Measurements from ENCODE around the gene CCDC88C. TPM values are rescaled to one million over a fixed set of nuclear protein-coding genes. Genes with fewer than 3 reads are reported as not detected.
A peak's percentile ranks its signal among the peaks of the same experiment; 100 is the strongest.

Gene CCDC88C
- total RNA-seq, 1 donor from 2014 or later: 12.4 TPM

DNA sequence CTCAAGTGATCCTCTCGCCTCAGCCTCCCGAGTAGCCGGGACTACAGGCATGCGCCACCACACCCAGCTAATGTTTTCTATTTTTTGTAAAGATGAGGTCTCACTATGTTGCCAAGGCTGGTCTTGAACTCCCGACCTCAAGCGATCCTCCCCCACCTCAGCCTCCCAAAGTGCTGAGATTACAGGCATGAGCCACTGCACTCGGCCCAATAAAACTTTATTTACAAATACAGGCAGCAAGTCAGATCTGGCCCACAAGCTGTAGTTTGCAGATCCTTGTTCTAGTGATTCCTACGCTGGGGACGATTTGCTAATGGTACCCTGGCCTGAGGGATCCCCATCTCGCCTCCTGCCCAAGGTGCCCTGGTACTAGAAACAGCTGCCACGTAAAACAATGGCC, 74.6 kb downstream of the CCDC88C start:
- H3K9me3 Mint-ChIP-seq (ENCODE audit: unreplicated experiment): no peaks in the 10 kb centered on the region
- TF ChIP-seq, protein P1, sequence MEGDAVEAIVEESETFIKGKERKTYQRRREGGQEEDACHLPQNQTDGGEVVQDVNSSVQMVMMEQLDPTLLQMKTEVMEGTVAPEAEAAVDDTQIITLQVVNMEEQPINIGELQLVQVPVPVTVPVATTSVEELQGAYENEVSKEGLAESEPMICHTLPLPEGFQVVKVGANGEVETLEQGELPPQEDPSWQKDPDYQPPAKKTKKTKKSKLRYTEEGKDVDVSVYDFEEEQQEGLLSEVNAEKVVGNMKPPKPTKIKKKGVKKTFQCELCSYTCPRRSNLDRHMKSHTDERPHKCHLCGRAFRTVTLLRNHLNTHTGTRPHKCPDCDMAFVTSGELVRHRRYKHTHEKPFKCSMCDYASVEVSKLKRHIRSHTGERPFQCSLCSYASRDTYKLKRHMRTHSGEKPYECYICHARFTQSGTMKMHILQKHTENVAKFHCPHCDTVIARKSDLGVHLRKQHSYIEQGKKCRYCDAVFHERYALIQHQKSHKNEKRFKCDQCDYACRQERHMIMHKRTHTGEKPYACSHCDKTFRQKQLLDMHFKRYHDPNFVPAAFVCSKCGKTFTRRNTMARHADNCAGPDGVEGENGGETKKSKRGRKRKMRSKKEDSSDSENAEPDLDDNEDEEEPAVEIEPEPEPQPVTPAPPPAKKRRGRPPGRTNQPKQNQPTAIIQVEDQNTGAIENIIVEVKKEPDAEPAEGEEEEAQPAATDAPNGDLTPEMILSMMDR (IDR thresholded peaks at IDR 0.05; ENCODE audit: insufficient read depth, low read depth, low read length): no peak
- no peak for TF ChIP-seq EZH2 (IDR thresholded peaks at IDR 0.05; ENCODE audit: insufficient read depth, low read length)
- no peaks in the 10 kb centered on the region for H3K9me3 ChIP-seq (ENCODE audit: insufficient read depth, low read depth, low read length)
- H3K27me3 Mint-ChIP-seq (ENCODE audit: low read depth, unreplicated experiment): peaks cover 3% of the 10 kb centered on the region
- no peak overlapping the region for H3K4me3 Mint-ChIP-seq (ENCODE audit: unreplicated experiment)
- no peaks in the 10 kb centered on the region for H3K27me3 ChIP-seq (ENCODE audit: insufficient read depth, low read length)
- no peak overlapping the region for H3K4me2 ChIP-seq (ENCODE audit: low read length)
- H3K4me3 ChIP-seq (ENCODE audit: insufficient read depth, low read depth, low read length): no peak overlapping the region
- H3K36me3 Mint-ChIP-seq (ENCODE audit: low read depth, unreplicated experiment): peaks cover 2% of the 10 kb centered on the region
- no peaks in the 10 kb centered on the region for H3K79me2 ChIP-seq (ENCODE audit: insufficient read depth, low read length)
- H4K20me1 ChIP-seq (ENCODE audit: insufficient read depth, low read length): no peaks in the 10 kb centered on the region
- H3K9ac ChIP-seq (ENCODE audit: low read length): no peak overlapping the region
- no peaks in the 10 kb centered on the region for H3K36me3 ChIP-seq (ENCODE audit: insufficient read depth, low read length)
- FAIRE-seq: no peak
- H3K4me1 ChIP-seq (ENCODE audit: insufficient read depth, low read length): no peaks in the 10 kb centered on the region
- no peak overlapping the region for H3K27ac Mint-ChIP-seq (ENCODE audit: unreplicated experiment)
- no peak overlapping the region for H3K27ac ChIP-seq (ENCODE audit: low read depth, low read length)
- no peak overlapping the region for H2AFZ ChIP-seq (ENCODE audit: low read depth, low read length)
- no peaks in the 10 kb centered on the region for H3K4me1 Mint-ChIP-seq (ENCODE audit: low read depth, unreplicated experiment)
- DNase-seq (ENCODE audit: low read depth): no peak

DNA sequence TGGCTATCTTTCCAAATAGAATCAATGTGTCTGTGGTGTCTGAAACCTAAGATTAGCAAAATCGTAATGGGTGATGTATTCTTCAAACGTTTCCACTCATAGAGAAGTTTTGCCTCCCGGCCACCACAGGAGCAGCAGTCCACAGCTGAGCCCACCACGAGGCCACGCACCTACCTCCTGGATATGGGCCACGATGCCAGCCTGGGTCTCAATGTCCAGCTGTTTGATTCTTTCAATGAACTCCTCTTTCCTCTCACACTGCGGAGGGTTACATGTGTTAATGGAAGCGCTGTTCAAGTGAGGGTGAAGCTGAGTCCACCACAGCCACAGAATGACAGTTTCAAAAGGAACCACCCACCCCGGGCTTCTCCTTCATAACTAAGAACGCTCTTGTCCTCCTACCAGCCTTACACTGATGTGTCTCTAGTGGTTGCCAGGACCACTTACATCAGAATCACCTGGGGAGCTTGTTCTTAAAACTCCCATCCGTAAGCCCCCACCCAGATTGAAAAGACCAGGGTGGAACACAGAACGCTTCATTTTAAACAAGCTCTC, 75.3 kb downstream of the CCDC88C start:
- H3K79me2 ChIP-seq (ENCODE audit: insufficient read depth, low read length): no peaks in the 10 kb centered on the region

GRCh38 chr14:91341751-91342154, 75.9 kb downstream of the CCDC88C start:
- no peaks in the 10 kb centered on the region for H4K20me1 ChIP-seq (ENCODE audit: insufficient read depth, low read length)
- H3K9me3 Mint-ChIP-seq (ENCODE audit: unreplicated experiment): no peaks in the 10 kb centered on the region
- H3K36me3 ChIP-seq (ENCODE audit: insufficient read depth, low read length): no peaks in the 10 kb centered on the region
- no peaks in the 10 kb centered on the region for H3K4me1 Mint-ChIP-seq (ENCODE audit: low read depth, unreplicated experiment)
- H3K4me3 Mint-ChIP-seq (ENCODE audit: unreplicated experiment): no peak overlapping the region
- H3K27me3 Mint-ChIP-seq (ENCODE audit: low read depth, unreplicated experiment): peaks cover 3% of the 10 kb centered on the region
- no peak overlapping the region for H3K4me3 ChIP-seq (ENCODE audit: insufficient read depth, low read depth, low read length)
- TF ChIP-seq EZH2 (IDR thresholded peaks at IDR 0.05; ENCODE audit: insufficient read depth, low read length): no peak
- TF ChIP-seq, protein P1 (IDR thresholded peaks at IDR 0.05; ENCODE audit: insufficient read depth, low read depth, low read length): no peak
- H2AFZ ChIP-seq (ENCODE audit: low read depth, low read length): no peak overlapping the region
- DNase-seq (ENCODE audit: low read depth): no peak
- no peaks in the 10 kb centered on the region for H3K9me3 ChIP-seq (ENCODE audit: insufficient read depth, low read depth, low read length)
- H3K36me3 Mint-ChIP-seq (ENCODE audit: low read depth, unreplicated experiment): peaks cover 5% of the 10 kb centered on the region
- no peak for FAIRE-seq
- H3K79me2 ChIP-seq (ENCODE audit: insufficient read depth, low read length): no peaks in the 10 kb centered on the region
- H3K4me2 ChIP-seq (ENCODE audit: low read length): no peak overlapping the region
- no peak overlapping the region for H3K27ac Mint-ChIP-seq (ENCODE audit: unreplicated experiment)
- H3K27me3 ChIP-seq (ENCODE audit: insufficient read depth, low read length): peaks cover 2% of the 10 kb centered on the region
- H3K9ac ChIP-seq (ENCODE audit: low read length): no peak overlapping the region
- no peak overlapping the region for H3K27ac ChIP-seq (ENCODE audit: low read depth, low read length)
- H3K4me1 ChIP-seq (ENCODE audit: insufficient read depth, low read length): no peaks in the 10 kb centered on the region

More for the DNA sequence above, 75.3 kb downstream of the CCDC88C start:
- DNase-seq (ENCODE audit: low read depth) (no peak), FAIRE-seq (no peak)
- TF ChIP-seq EZH2 (IDR thresholded peaks at IDR 0.05; ENCODE audit: insufficient read depth, low read length): no peak
- TF ChIP-seq, protein P1 (IDR thresholded peaks at IDR 0.05; ENCODE audit: insufficient read depth, low read depth, low read length): no peak
- no peak overlapping the region for H3K4me3 Mint-ChIP-seq (ENCODE audit: unreplicated experiment)
- Histone ChIP-seq H3K4me1 (ENCODE audit: insufficient read depth, low read length) (no peaks in the 10 kb centered on the region), H3K4me2 (ENCODE audit: low read length) (no peak overlapping the region), H2AFZ (ENCODE audit: low read depth, low read length) (no peak overlapping the region), H3K9ac (ENCODE audit: low read length) (no peak overlapping the region), H3K27me3 (ENCODE audit: insufficient read depth, low read length) (no peaks in the 10 kb centered on the region), H3K27ac (ENCODE audit: low read depth, low read length) (no peak overlapping the region), H4K20me1 (ENCODE audit: insufficient read depth, low read length) (no peaks in the 10 kb centered on the region), H3K4me3 (ENCODE audit: insufficient read depth, low read depth, low read length) (no peak overlapping the region), H3K9me3 (ENCODE audit: insufficient read depth, low read depth, low read length) (no peaks in the 10 kb centered on the region), H3K36me3 (ENCODE audit: insufficient read depth, low read length) (no peaks in the 10 kb centered on the region)
- H3K27me3 Mint-ChIP-seq (ENCODE audit: low read depth, unreplicated experiment): peaks cover 3% of the 10 kb centered on the region
- H3K4me1 Mint-ChIP-seq (ENCODE audit: low read depth, unreplicated experiment): no peaks in the 10 kb centered on the region
- peak overlapping the region; percentile 62 for H3K27ac Mint-ChIP-seq (ENCODE audit: unreplicated experiment)
- peaks cover 2% of the 10 kb centered on the region for H3K36me3 Mint-ChIP-seq (ENCODE audit: low read depth, unreplicated experiment)
- no peaks in the 10 kb centered on the region for H3K9me3 Mint-ChIP-seq (ENCODE audit: unreplicated experiment)
